HL-60 (cell line): ENCODE data around the gene CRTC3.

Experiments
- DNase-seq, 2 experiments: peaks; one replicate each; pipeline ENCODE4 v3.0.0-alpha.2; 2010 to 2020; ENCODE audit warnings: low read depth in 1 of 2, low spot score in 1 of 2
- H3K27ac ChIP-seq: fragments of 250-450 bp; sonication (Bioruptor Pico); replicated peaks from 2 replicates; pipeline ENCODE4 v1.5.1; 2020; ENCODE audit warnings: mild to moderate bottlenecking, moderate library complexity
- H3K27me3 ChIP-seq: fragments of 250-450 bp; sonication (Bioruptor Pico); 2 replicates; pipeline ENCODE4 v1.5.1; 2021; ENCODE audit warnings: mild to moderate bottlenecking, moderate library complexity; ENCODE audit not compliant: insufficient read depth, poor library complexity, severe bottlenecking
- H3K4me3 ChIP-seq: replicated peaks from 2 replicates; pipeline ENCODE4 v1.5.1; 2011; ENCODE audit warnings: mild to moderate bottlenecking, control low read depth, low read length; ENCODE audit not compliant: insufficient read depth
- GABPA ChIP-seq: IDR thresholded peaks from 2 replicates; pipeline ENCODE4 v1.6.1; 2012; ENCODE audit warnings: low read depth
- POLR2AphosphoS5 ChIP-seq: IDR thresholded peaks from 2 replicates; pipeline ENCODE4 v1.6.1; 2012; ENCODE audit warnings: low read depth
- REST ChIP-seq: IDR thresholded peaks from 2 replicates; pipeline ENCODE4 v1.6.1; 2012; ENCODE audit warnings: low read depth; ENCODE audit not compliant: insufficient replicate concordance
- SPI1 ChIP-seq: IDR thresholded peaks from 2 replicates; pipeline ENCODE4 v1.6.1; 2012; ENCODE audit warnings: low read depth, mild to moderate bottlenecking, borderline replicate concordance
- TF ChIP-seq, protein P1 (sequence below): IDR thresholded peaks from one replicate; pipeline ENCODE4 v1.5.1; 2011; ENCODE audit warnings: low read length, control low read depth, inconsistent platforms; ENCODE audit not compliant: insufficient read depth

The CRTC3 gene

DNA sequence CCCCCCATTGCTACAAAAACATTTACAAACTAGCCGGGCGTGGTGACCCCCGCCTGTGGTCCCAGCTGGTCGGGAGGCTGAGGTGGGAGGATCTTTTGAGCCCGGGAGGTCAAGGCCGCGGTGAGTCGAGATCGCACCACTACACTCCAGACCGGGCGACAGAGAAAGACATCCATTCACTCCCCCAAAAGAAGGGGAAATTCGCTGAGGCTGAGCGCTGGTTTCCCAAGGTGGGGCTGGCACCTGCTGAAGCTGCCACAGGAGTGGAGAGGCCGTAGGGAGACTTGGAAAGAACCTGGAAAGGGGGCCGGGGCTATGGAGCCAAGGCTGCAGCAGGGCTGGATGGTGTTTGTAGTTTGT lies 732 bp upstream of the CRTC3 start:
- Histone ChIP-seq H3K27me3 (no peaks in the 10 kb centered on the region), H3K27ac (no peak overlapping the region), H3K4me3 (no peak overlapping the region)
- DNase-seq: no peak
- no peak for TF ChIP-seq REST

GRCh38 chr15:90530250-90531051 lies 728 bp downstream of the CRTC3 start:
- Histone ChIP-seq H3K4me3 (peak overlapping the region; percentile 71), H3K27me3 (no peaks in the 10 kb centered on the region), H3K27ac (no peak overlapping the region)
- DNase-seq: peak in 1 of 2 experiments; percentile 26
- no peak for TF ChIP-seq GABPA
- TF ChIP-seq REST: no peak
- TF ChIP-seq POLR2AphosphoS5: no peak
- no peak for TF ChIP-seq SPI1
- TF ChIP-seq, protein P1, sequence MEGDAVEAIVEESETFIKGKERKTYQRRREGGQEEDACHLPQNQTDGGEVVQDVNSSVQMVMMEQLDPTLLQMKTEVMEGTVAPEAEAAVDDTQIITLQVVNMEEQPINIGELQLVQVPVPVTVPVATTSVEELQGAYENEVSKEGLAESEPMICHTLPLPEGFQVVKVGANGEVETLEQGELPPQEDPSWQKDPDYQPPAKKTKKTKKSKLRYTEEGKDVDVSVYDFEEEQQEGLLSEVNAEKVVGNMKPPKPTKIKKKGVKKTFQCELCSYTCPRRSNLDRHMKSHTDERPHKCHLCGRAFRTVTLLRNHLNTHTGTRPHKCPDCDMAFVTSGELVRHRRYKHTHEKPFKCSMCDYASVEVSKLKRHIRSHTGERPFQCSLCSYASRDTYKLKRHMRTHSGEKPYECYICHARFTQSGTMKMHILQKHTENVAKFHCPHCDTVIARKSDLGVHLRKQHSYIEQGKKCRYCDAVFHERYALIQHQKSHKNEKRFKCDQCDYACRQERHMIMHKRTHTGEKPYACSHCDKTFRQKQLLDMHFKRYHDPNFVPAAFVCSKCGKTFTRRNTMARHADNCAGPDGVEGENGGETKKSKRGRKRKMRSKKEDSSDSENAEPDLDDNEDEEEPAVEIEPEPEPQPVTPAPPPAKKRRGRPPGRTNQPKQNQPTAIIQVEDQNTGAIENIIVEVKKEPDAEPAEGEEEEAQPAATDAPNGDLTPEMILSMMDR: no peak

DNA sequence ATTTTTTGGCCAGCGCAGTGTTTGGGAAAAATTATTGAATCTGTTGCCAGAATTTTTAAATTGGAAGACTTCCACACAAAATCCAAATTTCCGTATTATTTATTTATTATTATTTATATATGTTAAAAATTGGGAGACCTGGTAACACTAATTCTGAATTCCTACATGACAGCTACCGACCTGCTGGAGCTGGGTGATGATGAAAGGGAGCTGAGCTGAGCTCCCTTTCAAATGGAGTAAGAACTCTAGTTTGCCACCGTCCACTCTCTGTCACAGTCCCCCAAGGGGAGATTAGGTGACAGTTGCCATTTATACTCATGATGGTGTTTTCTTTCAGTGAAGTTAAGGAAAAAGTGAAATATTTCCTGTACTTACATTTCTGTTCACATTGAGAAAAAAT lies 1.4 kb downstream of the CRTC3 start:
- Histone ChIP-seq H3K27me3 (no peaks in the 10 kb centered on the region), H3K27ac (no peak overlapping the region), H3K4me3 (peak overlapping the region; percentile 71; the same call in 1 of the 2 replicates)
- DNase-seq: no peak
- TF ChIP-seq SPI1: no peak
- no peak for TF ChIP-seq GABPA
- TF ChIP-seq, protein P1: no peak
- no peak for TF ChIP-seq REST
